Central memory CD8-positive, alpha-beta T cell (primary cell): Measurements from ENCODE around the gene ATP6V1A.

Source experiments
- ATAC-seq: fragments of 150-1000 bp; cut with Tn5 transposase; replicated peaks from 2 replicates; pipeline ENCODE4 v1.10.0; 2022; ENCODE audit warnings: mild to moderate bottlenecking, moderate FRiP score, moderate number of reproducible peaks; ENCODE audit not compliant: poor library complexity, severe bottlenecking; ENCODE audit errors: extremely low read depth
- DNase-seq, 2 donors: peaks; one replicate each; pipeline ENCODE4 v3.0.0; 2021; ENCODE audit warnings: low spot score in 2 of 2
- H3K27ac Mint-ChIP-seq: one replicate; pipeline ENCODE4 v1.8.0; 2022; ENCODE audit warnings: low read depth, mild to moderate bottlenecking, moderate library complexity, mixed read lengths
- H3K27me3 Mint-ChIP-seq: one replicate; pipeline ENCODE4 v1.8.0; 2022; ENCODE audit warnings: mixed read lengths
- H3K36me3 Mint-ChIP-seq: one replicate; pipeline ENCODE4 v1.8.0; 2022; ENCODE audit warnings: mild to moderate bottlenecking, moderate library complexity, mixed read lengths; ENCODE audit not compliant: insufficient read depth
- H3K4me1 Mint-ChIP-seq: one replicate; pipeline ENCODE4 v1.8.0; 2022; ENCODE audit warnings: mixed read lengths
- H3K4me3 Mint-ChIP-seq: one replicate; pipeline ENCODE4 v1.8.0; 2022; ENCODE audit warnings: mild to moderate bottlenecking, moderate library complexity, mixed read lengths
- H3K9me3 Mint-ChIP-seq: one replicate; pipeline ENCODE4 v1.8.0; 2022; ENCODE audit warnings: mixed read lengths

The ATP6V1A gene

DNA sequence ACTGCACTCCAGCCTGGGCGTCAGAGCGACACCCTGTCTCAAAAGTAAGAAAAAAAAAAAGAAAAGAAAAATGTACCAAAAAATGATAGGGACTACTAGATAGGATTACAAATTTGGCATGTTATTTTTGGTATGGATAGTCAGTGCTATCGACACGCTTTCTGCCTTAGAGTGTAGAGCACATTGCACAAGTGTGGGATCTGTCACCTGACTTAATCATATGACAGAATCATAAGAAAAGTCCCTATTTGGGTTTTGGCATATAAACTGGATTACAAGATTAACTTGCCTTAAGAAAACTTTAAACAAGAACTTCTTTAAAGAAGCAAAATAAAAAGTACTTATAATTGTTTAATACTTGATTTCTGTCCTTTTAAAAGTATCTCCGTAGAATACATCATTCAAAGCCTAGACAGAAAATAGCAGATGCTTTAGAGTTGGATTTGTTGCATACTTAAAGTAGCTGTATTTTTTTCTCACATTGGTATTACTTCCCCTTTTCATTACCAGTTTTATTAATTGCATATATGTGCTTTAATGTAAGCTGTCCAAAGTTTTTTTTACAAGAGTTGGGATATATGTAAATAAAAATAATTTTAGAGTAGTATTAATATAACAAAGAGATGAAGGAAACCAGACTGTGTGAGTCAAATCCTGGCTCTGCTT, 7.8 kb downstream of the ATP6V1A start:
- H3K4me1 Mint-ChIP-seq, result peaks cover 9% of the 10 kb centered on the region
- no peaks in the 10 kb centered on the region for H3K36me3 Mint-ChIP-seq
- ATAC-seq (no peak), DNase-seq (no peak)
- no peaks in the 10 kb centered on the region for H3K9me3 Mint-ChIP-seq
- no peaks in the 10 kb centered on the region for H3K27me3 Mint-ChIP-seq
- H3K27ac Mint-ChIP-seq, result no peak overlapping the region
- H3K4me3 Mint-ChIP-seq, result no peak overlapping the region

GRCh38 chr3:113758389-113759024, 11.7 kb downstream of the ATP6V1A start:
- Mint-ChIP-seq H3K4me1 (peaks cover 5% of the 10 kb centered on the region), H3K36me3 (no peaks in the 10 kb centered on the region), H3K27ac (no peak overlapping the region), H3K4me3 (no peak overlapping the region), H3K9me3 (no peaks in the 10 kb centered on the region), H3K27me3 (no peaks in the 10 kb centered on the region)
- ATAC-seq (no peak), DNase-seq (no peak)

DNA sequence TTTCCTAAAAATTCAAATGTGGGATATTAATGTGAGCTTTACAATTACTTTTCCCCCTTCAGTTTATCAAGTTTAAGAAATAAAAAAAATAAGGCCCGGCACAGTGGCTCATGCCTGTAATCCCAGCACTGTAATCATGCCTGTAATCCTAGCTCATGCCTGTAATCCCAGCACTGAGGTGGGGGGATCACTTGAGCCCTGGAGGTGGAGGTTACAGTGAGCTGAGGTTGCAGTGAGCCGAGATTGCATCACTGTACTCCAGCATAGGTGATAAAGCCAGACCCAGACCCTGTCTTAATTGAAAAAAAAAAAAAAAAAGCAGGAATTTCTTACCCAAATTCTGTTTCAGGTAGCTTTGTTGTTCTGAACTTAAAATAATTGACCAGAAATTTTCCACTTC, 17.9 kb downstream of the ATP6V1A start:
- Mint-ChIP-seq H3K9me3 (no peaks in the 10 kb centered on the region), H3K27me3 (no peaks in the 10 kb centered on the region), H3K27ac (no peak overlapping the region), H3K36me3 (peaks cover 3% of the 10 kb centered on the region), H3K4me3 (no peak overlapping the region), H3K4me1 (no peaks in the 10 kb centered on the region)
- ATAC-seq (no peak), DNase-seq (no peak)

DNA sequence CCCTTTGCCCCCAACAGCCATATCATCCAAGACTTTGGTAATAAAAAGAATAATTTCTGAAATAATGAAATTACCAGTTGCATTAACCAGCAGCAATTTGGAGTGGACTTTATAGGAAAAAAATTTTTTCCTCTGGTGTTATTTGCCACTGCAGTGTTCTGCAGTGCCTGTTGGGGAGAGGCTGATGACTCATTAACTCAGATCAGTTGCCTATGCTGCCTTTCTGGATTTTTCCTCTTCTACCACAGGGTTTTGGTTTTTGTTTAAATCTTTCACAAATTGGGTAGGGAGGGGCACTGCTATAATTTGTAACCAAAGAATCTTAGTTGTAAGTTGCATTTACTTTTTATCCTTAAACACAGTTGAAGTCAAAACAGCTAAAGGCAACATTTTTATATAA, 22.7 kb downstream of the ATP6V1A start:
- no peak for DNase-seq

DNA sequence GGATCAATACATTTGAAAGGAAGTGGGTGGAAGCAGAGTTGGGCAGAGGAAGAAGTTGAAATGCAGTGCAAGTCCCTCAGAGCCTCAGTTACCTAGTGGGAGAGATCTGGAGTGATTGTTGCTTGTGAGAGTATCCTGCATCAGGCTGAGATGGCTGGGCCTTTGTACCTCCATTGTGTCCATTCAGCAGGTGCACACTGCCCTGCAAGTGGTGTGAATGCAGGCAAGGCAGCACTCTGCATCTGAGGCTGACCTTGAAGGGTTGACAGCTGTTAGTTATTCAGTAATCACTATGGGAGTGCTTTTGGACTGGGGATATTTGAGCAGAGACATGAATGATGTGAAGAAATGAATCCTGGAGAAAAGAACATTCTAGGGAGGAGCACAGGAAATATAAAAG, 25.2 kb downstream of the ATP6V1A start:
- H3K27ac Mint-ChIP-seq, result no peak overlapping the region
- no peaks in the 10 kb centered on the region for H3K27me3 Mint-ChIP-seq

More for the DNA sequence above, 22.7 kb downstream of the ATP6V1A start:
- H3K36me3 Mint-ChIP-seq, result peaks cover 3% of the 10 kb centered on the region
- H3K4me1 Mint-ChIP-seq, result peaks cover 5% of the 10 kb centered on the region
- no peaks in the 10 kb centered on the region for H3K9me3 Mint-ChIP-seq
- no peaks in the 10 kb centered on the region for H3K27me3 Mint-ChIP-seq
- no peak for ATAC-seq
- H3K4me3 Mint-ChIP-seq, result no peak overlapping the region
- H3K27ac Mint-ChIP-seq, result no peak overlapping the region

DNA sequence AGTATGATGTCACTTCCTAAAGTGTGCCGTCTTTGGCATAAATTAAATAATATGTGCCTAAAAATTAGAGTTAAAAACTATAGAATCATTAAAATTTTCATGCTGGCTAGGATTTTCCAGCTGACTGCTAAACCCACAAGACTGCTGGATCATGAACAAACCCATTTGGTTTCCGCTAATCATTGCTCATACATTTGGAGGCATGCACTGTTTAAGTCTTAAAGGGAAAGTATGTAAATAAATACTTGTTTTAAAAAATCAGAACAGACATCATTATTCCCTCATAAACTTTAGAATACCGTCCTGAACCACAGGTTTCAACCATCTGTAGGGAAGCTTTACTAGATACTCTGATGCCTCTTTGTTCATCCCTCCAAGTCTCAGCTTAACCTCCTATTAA, 26.5 kb downstream of the ATP6V1A start:
- peaks cover 20% of the 10 kb centered on the region for H3K4me1 Mint-ChIP-seq
- no peak overlapping the region for H3K27ac Mint-ChIP-seq
- no peak for DNase-seq
- ATAC-seq, result no peak
- no peak overlapping the region for H3K4me3 Mint-ChIP-seq
- H3K36me3 Mint-ChIP-seq, result peaks cover 5% of the 10 kb centered on the region
- H3K27me3 Mint-ChIP-seq, result no peaks in the 10 kb centered on the region
- H3K9me3 Mint-ChIP-seq, result no peaks in the 10 kb centered on the region

More for the DNA sequence above, 25.2 kb downstream of the ATP6V1A start:
- DNase-seq, result no peak
- peaks cover 3% of the 10 kb centered on the region for H3K36me3 Mint-ChIP-seq
- ATAC-seq, result no peak
- peaks cover 11% of the 10 kb centered on the region for H3K4me1 Mint-ChIP-seq
- no peaks in the 10 kb centered on the region for H3K9me3 Mint-ChIP-seq
- no peak overlapping the region for H3K4me3 Mint-ChIP-seq

DNA sequence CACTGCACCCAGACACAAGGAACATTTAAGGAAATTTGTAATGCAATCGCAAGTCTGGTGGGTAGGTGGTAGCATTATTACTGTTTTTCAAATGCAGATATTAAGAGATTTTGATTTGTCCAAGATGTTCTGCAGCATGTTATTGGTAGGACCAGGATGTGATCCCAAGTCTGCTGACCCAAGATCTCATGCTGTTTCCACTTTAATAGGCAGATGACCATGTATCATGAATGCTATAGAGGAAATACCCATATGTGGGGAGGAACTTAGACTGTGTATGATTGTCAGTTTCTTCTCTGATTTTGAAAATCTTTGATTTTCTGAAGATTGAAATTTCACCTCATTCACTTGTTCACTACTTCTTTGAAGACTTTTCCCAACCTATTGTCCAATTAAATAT, 28.7 kb downstream of the ATP6V1A start:
- ATAC-seq (no peak), DNase-seq (no peak)
- no peaks in the 10 kb centered on the region for H3K9me3 Mint-ChIP-seq
- H3K4me3 Mint-ChIP-seq, result no peak overlapping the region
- H3K36me3 Mint-ChIP-seq, result peaks cover 6% of the 10 kb centered on the region
- H3K27ac Mint-ChIP-seq, result no peak overlapping the region
- H3K4me1 Mint-ChIP-seq, result peaks cover 20% of the 10 kb centered on the region
- H3K27me3 Mint-ChIP-seq, result no peaks in the 10 kb centered on the region

DNA sequence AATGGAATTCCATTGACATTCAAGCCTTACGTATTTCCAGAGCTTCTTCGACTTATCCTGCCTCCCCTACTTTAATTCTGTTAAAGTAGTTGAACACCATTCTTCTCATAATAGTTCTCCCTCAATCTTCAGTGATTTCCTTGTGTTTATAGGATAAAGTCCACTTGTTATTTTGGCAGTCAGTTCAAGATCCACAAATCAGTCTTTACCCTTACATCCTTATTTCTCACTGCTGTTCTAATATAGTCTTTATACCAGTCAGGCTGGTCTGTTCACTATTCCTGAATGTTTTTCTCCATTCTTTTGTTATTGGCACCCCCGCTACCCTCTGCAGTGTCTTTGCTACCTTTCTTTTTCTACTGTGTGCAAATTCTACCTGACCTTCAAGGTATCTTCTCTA, 29.7 kb downstream of the ATP6V1A start:
- H3K27me3 Mint-ChIP-seq, result no peaks in the 10 kb centered on the region
- no peak for ATAC-seq
- H3K4me1 Mint-ChIP-seq, result peaks cover 20% of the 10 kb centered on the region
- H3K27ac Mint-ChIP-seq, result no peak overlapping the region
- H3K4me3 Mint-ChIP-seq, result no peak overlapping the region
- no peaks in the 10 kb centered on the region for H3K9me3 Mint-ChIP-seq
- no peak for DNase-seq
- H3K36me3 Mint-ChIP-seq, result peaks cover 8% of the 10 kb centered on the region

DNA sequence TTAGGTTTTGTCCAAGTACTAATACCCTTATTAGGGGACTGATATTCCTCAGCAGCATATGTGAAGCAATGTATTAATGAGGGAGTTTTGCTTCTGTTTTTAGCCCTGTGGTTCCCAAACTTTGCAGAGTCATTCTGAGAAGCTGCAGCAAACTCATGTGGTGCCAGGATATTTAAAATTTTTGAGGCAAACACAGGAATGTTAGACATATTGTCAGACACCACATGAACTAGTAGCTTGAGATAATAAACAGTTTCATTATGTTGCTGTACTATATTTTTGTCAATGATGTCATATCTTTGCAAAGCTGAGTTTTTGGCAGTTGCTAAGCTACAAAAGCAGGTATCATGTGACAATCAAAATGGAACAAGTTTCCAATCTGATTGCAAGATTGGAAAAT, 36.6 kb downstream of the ATP6V1A start:
- ATAC-seq, result no peak
- no peak for DNase-seq

GRCh38 chr3:113783980-113784379, 37.1 kb downstream of the ATP6V1A start:
- Mint-ChIP-seq H3K9me3 (no peaks in the 10 kb centered on the region), H3K4me3 (no peak overlapping the region), H3K4me1 (no peaks in the 10 kb centered on the region), H3K36me3 (peaks cover 21% of the 10 kb centered on the region), H3K27ac (no peak overlapping the region), H3K27me3 (no peaks in the 10 kb centered on the region)
- ATAC-seq (no peak), DNase-seq (no peak)

More for the DNA sequence above, 36.6 kb downstream of the ATP6V1A start:
- Mint-ChIP-seq H3K4me1 (no peaks in the 10 kb centered on the region), H3K9me3 (no peaks in the 10 kb centered on the region), H3K4me3 (no peak overlapping the region), H3K36me3 (peaks cover 20% of the 10 kb centered on the region), H3K27ac (no peak overlapping the region), H3K27me3 (no peaks in the 10 kb centered on the region)

DNA sequence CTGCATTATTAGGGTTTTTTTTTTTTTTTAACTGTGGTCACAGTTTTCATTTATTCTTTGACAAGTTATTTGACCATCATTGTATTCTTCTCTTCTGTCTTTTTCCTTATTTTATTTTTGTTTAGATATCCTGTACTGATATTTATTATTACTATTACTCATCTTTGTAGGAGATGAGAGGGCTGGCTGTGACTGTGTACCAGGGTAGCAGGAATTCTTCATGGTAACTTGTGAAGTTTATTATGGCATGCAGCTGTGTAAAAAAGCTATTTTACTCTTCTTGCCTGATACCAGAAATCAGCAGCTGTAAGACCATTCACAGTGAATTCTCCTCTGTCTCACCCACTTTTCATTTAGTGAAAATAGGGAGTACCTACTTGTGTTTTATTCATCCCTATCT, 44.5 kb downstream of the ATP6V1A start:
- Mint-ChIP-seq H3K4me1 (no peaks in the 10 kb centered on the region), H3K27ac (no peak overlapping the region), H3K4me3 (no peak overlapping the region), H3K9me3 (no peaks in the 10 kb centered on the region), H3K36me3 (peaks cover 33% of the 10 kb centered on the region), H3K27me3 (no peaks in the 10 kb centered on the region)
- DNase-seq (no peak), ATAC-seq (no peak)

DNA sequence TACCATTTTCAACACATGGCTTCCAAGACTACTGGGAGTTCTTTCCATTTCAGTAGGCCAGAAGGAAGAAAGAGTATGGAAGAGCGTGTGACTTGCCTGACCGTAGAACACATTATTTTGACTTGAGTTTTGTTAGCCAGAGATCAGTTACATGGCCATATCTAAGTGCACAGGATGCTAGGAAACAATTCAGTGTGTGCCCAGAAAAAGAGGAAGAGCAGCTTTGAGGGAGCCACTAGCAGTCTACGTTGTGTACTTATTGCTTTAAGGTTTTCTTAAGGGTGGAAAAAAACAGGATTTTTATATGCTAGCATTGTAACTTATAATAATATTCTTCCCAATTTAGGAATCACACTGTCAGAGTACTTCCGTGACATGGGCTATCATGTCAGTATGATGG, 47.7 kb downstream of the ATP6V1A start:
- Mint-ChIP-seq H3K4me1 (no peaks in the 10 kb centered on the region), H3K27me3 (no peaks in the 10 kb centered on the region), H3K36me3 (peaks cover 25% of the 10 kb centered on the region), H3K9me3 (no peaks in the 10 kb centered on the region), H3K27ac (peak overlapping the region; percentile 46), H3K4me3 (no peak overlapping the region)
- DNase-seq (no peak), ATAC-seq (no peak)

DNA sequence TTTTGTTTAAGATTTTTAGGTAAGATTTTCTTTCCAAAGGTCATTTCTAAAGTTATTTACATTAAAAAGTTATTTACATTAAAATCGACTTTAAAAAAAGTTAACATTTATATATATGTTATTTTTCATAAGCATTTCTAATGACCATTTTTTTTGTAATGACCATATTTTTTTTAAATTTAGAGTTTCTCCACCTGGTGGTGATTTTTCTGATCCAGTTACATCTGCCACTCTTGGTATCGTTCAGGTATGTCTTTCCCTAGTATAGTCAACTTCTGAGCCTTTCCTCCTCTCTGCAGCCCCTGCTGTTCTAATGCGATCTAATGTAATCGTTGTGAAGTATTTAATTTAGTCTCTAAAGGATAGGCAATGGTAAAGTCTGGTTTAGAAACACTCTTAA, 48.9 kb downstream of the ATP6V1A start:
- no peak overlapping the region for H3K27ac Mint-ChIP-seq
- no peak for ATAC-seq
- H3K9me3 Mint-ChIP-seq, result no peaks in the 10 kb centered on the region
- peaks cover 25% of the 10 kb centered on the region for H3K36me3 Mint-ChIP-seq
- no peak overlapping the region for H3K4me3 Mint-ChIP-seq
- no peak for DNase-seq
- no peaks in the 10 kb centered on the region for H3K4me1 Mint-ChIP-seq
- no peaks in the 10 kb centered on the region for H3K27me3 Mint-ChIP-seq
